Endodermal cell (in vitro differentiated cells): ENCODE results near the gene REEP1. TPM values are rescaled to one million over a fixed set of nuclear protein-coding genes. Genes with fewer than 3 reads are reported as not detected.

Experiments
- DNase-seq: peaks from one replicate; pipeline ENCODE4 v3.0.0-alpha.2; 2017
- H3K27ac ChIP-seq: 2 replicates; pipeline ENCODE4 v1.5.1; 2013; ENCODE audit warnings: mild to moderate bottlenecking, low read depth, low read length, moderate library complexity
- H3K27me3 ChIP-seq: 2 replicates; pipeline ENCODE4 v1.6.1; 2013; ENCODE audit warnings: mild to moderate bottlenecking, low read length, moderate library complexity; ENCODE audit not compliant: insufficient read depth, control insufficient read depth, poor library complexity, severe bottlenecking
- H3K36me3 ChIP-seq: 2 replicates; pipeline ENCODE4 v1.7.0; 2013; ENCODE audit warnings: mild to moderate bottlenecking, low read length, moderate library complexity; ENCODE audit not compliant: control insufficient read depth, insufficient read depth
- H3K4me1 ChIP-seq: one replicate; pipeline ENCODE4 v1.7.0; 2013; ENCODE audit warnings: low read length; ENCODE audit not compliant: control insufficient read depth, insufficient read depth
- H3K4me3 ChIP-seq: 2 replicates; pipeline ENCODE4 v1.5.1; 2013; ENCODE audit warnings: mild to moderate bottlenecking, low read length, moderate library complexity
- H3K9ac ChIP-seq: 2 replicates; pipeline ENCODE4 v1.6.1; 2013; ENCODE audit warnings: mild to moderate bottlenecking, low read length, moderate library complexity; ENCODE audit not compliant: poor library complexity, severe bottlenecking; ENCODE audit errors: extremely low read depth
- H3K9me3 ChIP-seq: 2 replicates; pipeline ENCODE4 v1.6.1; 2013; ENCODE audit warnings: mild to moderate bottlenecking, low read length, moderate library complexity; ENCODE audit not compliant: control insufficient read depth
- H3K27ac Mint-ChIP-seq: 2 replicates; pipeline ENCODE4 v1.8.0; 2020; ENCODE audit warnings: mixed read lengths
- H3K27me3 Mint-ChIP-seq: 2 replicates; pipeline ENCODE4 v1.8.0; 2021; ENCODE audit warnings: mild to moderate bottlenecking, mixed read lengths; ENCODE audit not compliant: insufficient read depth
- H3K36me3 Mint-ChIP-seq: 2 replicates; pipeline ENCODE4 v1.8.0; 2020; ENCODE audit warnings: low read depth, mixed read lengths
- H3K4me1 Mint-ChIP-seq: 2 replicates; pipeline ENCODE4 v1.8.0; 2020; ENCODE audit warnings: mixed read lengths
- H3K4me3 Mint-ChIP-seq: 2 replicates; pipeline ENCODE4 v1.8.0; 2020; ENCODE audit warnings: mild to moderate bottlenecking, moderate library complexity, mixed read lengths
- H3K9me3 Mint-ChIP-seq: 2 replicates; pipeline ENCODE4 v1.8.0; 2020; ENCODE audit warnings: mild to moderate bottlenecking, mixed read lengths
- CTCF ChIP-seq: fragments of 200-600 bp; sonication (generic); conservative IDR thresholded peaks from 2 replicates; pipeline ENCODE4 v1.5.0; 2021; ENCODE audit warnings: antibody characterized with exemption, mild to moderate bottlenecking
- WGBS, 2 experiments: methylation state at CpG; one replicate each; pipeline versions ENCODE4 v1.1.5 to v1.1.7; 2013; ENCODE audit warnings: missing lambda C conversion rate in 2 of 2, mixed read lengths in 1 of 2; ENCODE audit not compliant: insufficient coverage in 1 of 2, insufficient read length in 1 of 2; 5-methylcytosine and 5-hydroxymethylcytosine counted together
- total RNA-seq, 2 donors: library from RNA; stranded (reverse); fragmentation: NEBNext Ultra II Directional in 1 of 2; extraction: Animal tissue kit (Norgen Biotek cat#: 25700) in 1 of 2; gene quantifications; 2 replicates in 1 of 2; 3 replicates in 1 of 2; pipeline ENCODE4 v1.2.1, GENCODE V29; 2021

The REEP1 gene
- total RNA-seq, 2 donors from 2014 or later: 2.9 to 3.8 TPM

GRCh38 chr2:86284987-86285386, 52.4 kb downstream of the REEP1 start:
- H3K4me1 Mint-ChIP-seq: peaks cover 25% of the 10 kb centered on the region
- 51 to 67% methylated on average over 3 of the region's 3 CpGs for WGBS, 2 experiments
- Histone ChIP-seq H3K4me1 (peaks cover 10% of the 10 kb centered on the region), H3K36me3 (no peaks in the 10 kb centered on the region), H3K9ac (no peak overlapping the region), H3K27ac (no peak overlapping the region), H3K9me3 (no peaks in the 10 kb centered on the region), H3K4me3 (no peak overlapping the region), H3K27me3 (peaks cover 91% of the 10 kb centered on the region)
- no peaks in the 10 kb centered on the region for H3K9me3 Mint-ChIP-seq
- DNase-seq: no peak
- TF ChIP-seq CTCF: no peak
- no peak overlapping the region for H3K27ac Mint-ChIP-seq
- H3K4me3 Mint-ChIP-seq: no peak overlapping the region
- H3K36me3 Mint-ChIP-seq: no peaks in the 10 kb centered on the region
- H3K27me3 Mint-ChIP-seq: peaks cover 85% of the 10 kb centered on the region

- TF ChIP-seq CTCF: no peak
- H3K4me1 ChIP-seq: peaks cover 10% of the 10 kb centered on the region
- WGBS, 2 experiments: 93 to 96% methylated on average over 9 to 12 of the region's 12 CpGs
- no peak overlapping the region for H3K9ac ChIP-seq
- peaks cover 91% of the 10 kb centered on the region for H3K27me3 ChIP-seq
- H3K4me3 ChIP-seq: no peak overlapping the region
- no peaks in the 10 kb centered on the region for H3K36me3 ChIP-seq
- Mint-ChIP-seq H3K27ac (no peak overlapping the region), H3K9me3 (no peaks in the 10 kb centered on the region), H3K4me1 (peaks cover 26% of the 10 kb centered on the region), H3K27me3 (peaks cover 85% of the 10 kb centered on the region), H3K4me3 (no peak overlapping the region), H3K36me3 (no peaks in the 10 kb centered on the region)
- no peak for DNase-seq
- no peaks in the 10 kb centered on the region for H3K9me3 ChIP-seq
- H3K27ac ChIP-seq: no peak overlapping the region
Measured at GRCh38 chr2:86284401-86284841, 53.0 kb downstream of the REEP1 start.

GRCh38 chr2:86283411-86284030, 53.9 kb downstream of the REEP1 start:
- Mint-ChIP-seq H3K4me1 (peaks cover 30% of the 10 kb centered on the region), H3K9me3 (no peaks in the 10 kb centered on the region), H3K4me3 (no peak overlapping the region), H3K27me3 (peaks cover 86% of the 10 kb centered on the region), H3K27ac (no peak overlapping the region), H3K36me3 (no peaks in the 10 kb centered on the region)
- no peak overlapping the region for H3K4me3 ChIP-seq
- no peak for DNase-seq
- peaks cover 91% of the 10 kb centered on the region for H3K27me3 ChIP-seq
- no peaks in the 10 kb centered on the region for H3K36me3 ChIP-seq
- H3K9me3 ChIP-seq: no peaks in the 10 kb centered on the region
- H3K27ac ChIP-seq: no peak overlapping the region
- peaks cover 10% of the 10 kb centered on the region for H3K4me1 ChIP-seq
- H3K9ac ChIP-seq: no peak overlapping the region
- 86 to 90% methylated on average over 5 of the region's 5 CpGs for WGBS, 2 experiments
- no peak for TF ChIP-seq CTCF
